Measurements from ENCODE around the gene DOHH. TPM values are rescaled to one million over a fixed set of nuclear protein-coding genes. Genes with fewer than 3 reads are reported as not detected.

The DOHH gene
- total and polyA plus RNA-seq, 2 donors (not counting 3 experiments of a cell fraction or from before 2014, with no cell fraction given), result 8.7 to 15.2 TPM

GRCh38 chr19:3496392-3497273 lies 3.8 kb downstream of the DOHH start:
- DNase-seq (ENCODE audit: low read depth, low spot score) (no peak), FAIRE-seq (no peak)
- no peak overlapping the region for H3K4me2 ChIP-seq (ENCODE audit: insufficient read depth, low read length)
- H3K9me1 ChIP-seq (replicated peaks; ENCODE audit: control insufficient read depth, extremely low read depth, insufficient read depth, low read length), result no peaks in the 10 kb centered on the region
- no peaks in the 10 kb centered on the region for H4K20me1 ChIP-seq (replicated peaks; ENCODE audit: control insufficient read depth, extremely low read depth, insufficient read depth, low read length)
- no peak overlapping the region for H3K4me3 ChIP-seq (replicated peaks in 1 of 3; ENCODE audit: insufficient read depth in 1 of 3, low read depth in 1 of 3, low read length in 3 of 3)
- peaks cover 5% of the 10 kb centered on the region for H3K4me1 ChIP-seq (ENCODE audit: control insufficient read depth, extremely low read depth, insufficient read depth, low read length)
- H3K79me2 ChIP-seq (ENCODE audit: control insufficient read depth, insufficient read depth, low read length), result peaks cover 28% of the 10 kb centered on the region
- ChIA-PET CTCF (no interaction called here), POLR2A (no interaction called here)
- intact Hi-C loops (cut with micrococcal nuclease), result no loop called here
- H3K9ac ChIP-seq (replicated peaks; ENCODE audit: extremely low read depth, insufficient read depth, low read length), result no peak overlapping the region
- TF ChIP-seq FOS (IDR thresholded peaks at IDR 0.05; ENCODE audit: borderline replicate concordance, insufficient read depth, low read length) (no peak), POLR2AphosphoS5 (IDR thresholded peaks at IDR 0.05; ENCODE audit: insufficient read depth, low read depth, low read length) (no peak), POLR2A (IDR thresholded peaks at IDR 0.05; ENCODE audit: low read depth, low read length) (no peak), JUN (IDR thresholded peaks at IDR 0.05; ENCODE audit: borderline replicate concordance, insufficient read depth, insufficient read length, low read depth) (no peak), CTCF (IDR thresholded peaks at IDR 0.05; ENCODE audit: extremely low read depth in 1 of 2, insufficient read depth in 1 of 2, low read depth in 1 of 2, low read length in 2 of 2) (no peak), EZH2 (IDR thresholded peaks at IDR 0.05; ENCODE audit: borderline replicate concordance, low read depth, low read length, severe bottlenecking) (no peak), GATA2 (IDR thresholded peaks at IDR 0.05; ENCODE audit: insufficient read depth, insufficient read length, low read depth, low read length) (no peak), MYC (IDR thresholded peaks at IDR 0.05; ENCODE audit: low read depth, low read length) (no peak), MAX (IDR thresholded peaks at IDR 0.05; ENCODE audit: insufficient read depth, insufficient read length) (no peak)
- no peaks in the 10 kb centered on the region for H3K9me3 ChIP-seq (replicated peaks; ENCODE audit: control insufficient read depth, insufficient read depth, low read length)
- H3K27me3 ChIP-seq (ENCODE audit: control insufficient read depth in 2 of 2, insufficient read depth in 2 of 2, low read length in 2 of 2), result no peaks in the 10 kb centered on the region
- no peak overlapping the region for H3K27ac ChIP-seq (ENCODE audit: insufficient read depth, low read depth, low read length)
- peaks cover 0 to 18% of the 10 kb centered on the region in 2 experiments for H3K36me3 ChIP-seq (ENCODE audit: control insufficient read depth in 2 of 2, extremely low read depth in 1 of 2, insufficient read depth in 2 of 2, low read length in 2 of 2)
- dilution Hi-C loops (cut with MboI; ENCODE audit: extremely low pct_ligation_motif_present, low sequenced_read_pairs), result no loop called here
- BruUV-seq (replicated peaks), result no TSS peak
- no peak overlapping the region for H2AFZ ChIP-seq (ENCODE audit: low read depth, low read length)

All from endothelial cell of umbilical vein (primary cell).